ENCODE results near the gene DDAH1.

- TF ChIP-seq CTCF (IDR thresholded peaks at IDR 0.05) = no peak
- TF ChIP-seq POLR2A (IDR thresholded peaks at IDR 0.05) = no peak
These were observed 134.2 kb downstream of the DDAH1 start for GRCh38 chr1:85330711-85331290.

Data from uterus (tissue), 2 donors.